ENCODE results near the gene CHIA. TPM values are rescaled to one million over a fixed set of nuclear protein-coding genes. Genes with fewer than 3 reads are reported as not detected.

The CHIA gene
- total RNA-seq, 1 experiment from 2014 or later, result not detected

DNA sequence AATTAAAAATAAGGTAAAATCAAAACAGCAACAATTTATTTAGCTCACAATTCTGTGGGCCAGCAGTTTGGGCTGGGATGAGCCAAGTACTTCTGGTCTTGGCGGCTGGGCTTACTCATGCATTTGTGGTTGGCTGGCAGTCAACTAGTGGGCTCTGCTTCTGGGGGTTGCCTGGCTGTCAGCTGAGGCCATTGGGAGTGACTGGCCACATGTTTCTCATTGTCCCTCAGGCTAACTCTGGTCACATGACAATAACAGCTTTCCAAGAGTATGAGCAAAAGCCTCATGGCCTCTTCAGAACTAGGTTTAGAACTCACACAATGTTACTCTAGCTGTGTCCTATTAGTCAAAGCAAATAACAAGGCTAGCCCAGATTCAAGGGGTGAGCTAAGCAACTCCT is 15.6 kb upstream of the CHIA start:
- H3K4me3 Mint-ChIP-seq, result no peak overlapping the region
- Histone ChIP-seq H4K8ac (replicated peaks; ENCODE audit: insufficient read length, low read depth, low read length) (no peak overlapping the region), H2BK12ac (ENCODE audit: insufficient read length, low read depth, low read length) (no peak overlapping the region), H2AFZ (ENCODE audit: low read length) (no peak overlapping the region), H2AK5ac (ENCODE audit: insufficient read length, low read length) (no peak overlapping the region), H3K9ac (ENCODE audit: extremely low read depth, insufficient read length, low read length) (no peak overlapping the region), H4K5ac (ENCODE audit: insufficient read length, low read depth, low read length) (no peak overlapping the region), H3K79me2 (ENCODE audit: insufficient read depth, low read length) (no peaks in the 10 kb centered on the region), H3K4ac (ENCODE audit: low read depth, low read length) (no peak overlapping the region), H3K27me3 (ENCODE audit: insufficient read depth, low read length) (no peaks in the 10 kb centered on the region), H3T11ph (ENCODE audit: low read length) (no peak overlapping the region), H3K23ac (ENCODE audit: insufficient read length, low read depth, low read length) (no peak overlapping the region), H3K18ac (ENCODE audit: insufficient read length, low read depth, low read length) (no peak overlapping the region), H4K20me1 (ENCODE audit: control insufficient read depth, insufficient read depth, insufficient read length) (no peaks in the 10 kb centered on the region), H3K27ac (ENCODE audit: insufficient read length, low read depth, low read length) (no peak overlapping the region), H3K9me3 (ENCODE audit: control insufficient read depth, low read depth, low read length) (no peaks in the 10 kb centered on the region), H2BK15ac (ENCODE audit: low read depth, low read length) (no peak overlapping the region), H4K91ac (ENCODE audit: insufficient read length, low read depth, low read length) (no peak overlapping the region), H3K79me1 (ENCODE audit: insufficient read depth, low read depth, low read length, poor library complexity, severe bottlenecking) (no peaks in the 10 kb centered on the region), H3K56ac (ENCODE audit: insufficient read length, low read depth, low read length) (no peak overlapping the region), H2BK120ac (ENCODE audit: low read depth, low read length, poor library complexity, severe bottlenecking) (no peak overlapping the region), H3K14ac (ENCODE audit: insufficient read depth, low read length) (no peak overlapping the region), H3K4me2 (ENCODE audit: insufficient read depth, insufficient read length, low read length) (no peak overlapping the region), H2BK5ac (ENCODE audit: insufficient read length, low read length) (no peak overlapping the region), H3K4me1 (ENCODE audit: insufficient read depth, low read length) (no peaks in the 10 kb centered on the region; the same call in 1 of the 2 replicates), H2BK20ac (ENCODE audit: low read depth, low read length, poor library complexity, severe bottlenecking) (no peak overlapping the region), H3K23me2 (ENCODE audit: insufficient read length, low read depth, low read length, poor library complexity, severe bottlenecking) (no peaks in the 10 kb centered on the region)
- H3K27me3 Mint-ChIP-seq (ENCODE audit: low read depth), result peaks cover 4% of the 10 kb centered on the region
- peaks cover 0 to 10% (median 0%) of the 10 kb centered on the region in 3 experiments; a peak in 3 of 7 replicates for H3K36me3 Mint-ChIP-seq (ENCODE audit: insufficient read depth in 1 of 3, low read depth in 3 of 3)
- peaks cover 25 to 28% of the 10 kb centered on the region in 2 experiments for H3K4me1 Mint-ChIP-seq
- no CpG with 5 or more reads among the region's 1 CpG for WGBS (ENCODE audit: extremely low coverage, insufficient read length, low lambda C conversion rate)
- peaks cover 7 to 9% of the 10 kb centered on the region in 2 experiments; a peak in 3 of 5 replicates for H3K9me3 Mint-ChIP-seq
- no peak overlapping the region for H3K27ac Mint-ChIP-seq
- DNase-seq, result no peak
- TF ChIP-seq, protein P1, sequence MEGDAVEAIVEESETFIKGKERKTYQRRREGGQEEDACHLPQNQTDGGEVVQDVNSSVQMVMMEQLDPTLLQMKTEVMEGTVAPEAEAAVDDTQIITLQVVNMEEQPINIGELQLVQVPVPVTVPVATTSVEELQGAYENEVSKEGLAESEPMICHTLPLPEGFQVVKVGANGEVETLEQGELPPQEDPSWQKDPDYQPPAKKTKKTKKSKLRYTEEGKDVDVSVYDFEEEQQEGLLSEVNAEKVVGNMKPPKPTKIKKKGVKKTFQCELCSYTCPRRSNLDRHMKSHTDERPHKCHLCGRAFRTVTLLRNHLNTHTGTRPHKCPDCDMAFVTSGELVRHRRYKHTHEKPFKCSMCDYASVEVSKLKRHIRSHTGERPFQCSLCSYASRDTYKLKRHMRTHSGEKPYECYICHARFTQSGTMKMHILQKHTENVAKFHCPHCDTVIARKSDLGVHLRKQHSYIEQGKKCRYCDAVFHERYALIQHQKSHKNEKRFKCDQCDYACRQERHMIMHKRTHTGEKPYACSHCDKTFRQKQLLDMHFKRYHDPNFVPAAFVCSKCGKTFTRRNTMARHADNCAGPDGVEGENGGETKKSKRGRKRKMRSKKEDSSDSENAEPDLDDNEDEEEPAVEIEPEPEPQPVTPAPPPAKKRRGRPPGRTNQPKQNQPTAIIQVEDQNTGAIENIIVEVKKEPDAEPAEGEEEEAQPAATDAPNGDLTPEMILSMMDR (conservative IDR thresholded peaks at IDR 0.05), result no peak

Data from H9 (cell line).